DMS53 treated with DMSO at 0.1 percent for 48 hours (cell line): ENCODE data around the gene LRMDA.
A peak's percentile ranks its signal among the peaks of the same experiment; 100 is the strongest.

ENCODE experiments used
- DNase-seq: peaks from one replicate; lab custom pipeline; 2025; ENCODE audit not compliant: unreplicated experiment; lab: John Stamatoyannopoulos, UW

Gene LRMDA

GRCh38 chr10:75401569-75402485 lies 29.6 kb upstream of the LRMDA start, which contains the start of gene ZNF503:
TSS of gene ZNF503 (minus strand) at chr10:75401764. CDS start at chr10:75401419, 345 bp downstream.
- peak; percentile 96 for DNase-seq

DNA sequence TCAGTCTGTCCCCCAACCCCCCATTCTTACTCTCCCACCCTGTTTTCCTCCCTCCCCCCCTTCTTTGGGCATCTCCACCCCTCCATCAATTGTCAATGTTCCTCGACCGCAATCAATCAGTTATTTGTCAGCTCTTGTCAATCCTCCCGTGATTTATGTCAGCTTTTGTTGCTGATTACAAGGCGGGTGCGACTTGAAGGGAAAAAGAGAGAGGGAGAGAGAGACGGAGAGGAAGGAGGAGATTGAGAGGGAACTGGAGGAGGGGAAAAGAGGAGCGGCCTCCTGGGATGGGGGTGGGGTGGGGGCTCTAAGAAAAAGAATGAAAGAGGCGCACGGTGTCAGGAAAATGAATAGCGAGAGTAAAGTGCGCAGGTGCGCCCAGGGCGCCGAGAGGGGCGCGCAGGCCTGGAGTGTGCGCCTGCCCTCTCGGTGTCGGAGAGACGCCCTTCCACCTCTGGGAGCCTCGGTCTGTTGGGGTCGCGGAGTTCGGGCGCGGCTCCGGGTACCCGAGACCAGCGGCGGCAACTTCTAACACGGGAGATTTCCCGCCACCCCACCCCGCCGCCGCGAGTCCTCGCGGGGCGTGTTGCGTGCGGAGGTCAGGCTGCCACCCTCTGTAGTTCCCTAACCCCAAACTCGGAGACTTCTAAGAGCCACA lies 28.8 kb upstream of the LRMDA start:
- peak; percentile 80 for DNase-seq

- peak; percentile 61 for DNase-seq
Observed at GRCh38 chr10:75403144-75403938, 28.1 kb upstream of the LRMDA start.

DNA sequence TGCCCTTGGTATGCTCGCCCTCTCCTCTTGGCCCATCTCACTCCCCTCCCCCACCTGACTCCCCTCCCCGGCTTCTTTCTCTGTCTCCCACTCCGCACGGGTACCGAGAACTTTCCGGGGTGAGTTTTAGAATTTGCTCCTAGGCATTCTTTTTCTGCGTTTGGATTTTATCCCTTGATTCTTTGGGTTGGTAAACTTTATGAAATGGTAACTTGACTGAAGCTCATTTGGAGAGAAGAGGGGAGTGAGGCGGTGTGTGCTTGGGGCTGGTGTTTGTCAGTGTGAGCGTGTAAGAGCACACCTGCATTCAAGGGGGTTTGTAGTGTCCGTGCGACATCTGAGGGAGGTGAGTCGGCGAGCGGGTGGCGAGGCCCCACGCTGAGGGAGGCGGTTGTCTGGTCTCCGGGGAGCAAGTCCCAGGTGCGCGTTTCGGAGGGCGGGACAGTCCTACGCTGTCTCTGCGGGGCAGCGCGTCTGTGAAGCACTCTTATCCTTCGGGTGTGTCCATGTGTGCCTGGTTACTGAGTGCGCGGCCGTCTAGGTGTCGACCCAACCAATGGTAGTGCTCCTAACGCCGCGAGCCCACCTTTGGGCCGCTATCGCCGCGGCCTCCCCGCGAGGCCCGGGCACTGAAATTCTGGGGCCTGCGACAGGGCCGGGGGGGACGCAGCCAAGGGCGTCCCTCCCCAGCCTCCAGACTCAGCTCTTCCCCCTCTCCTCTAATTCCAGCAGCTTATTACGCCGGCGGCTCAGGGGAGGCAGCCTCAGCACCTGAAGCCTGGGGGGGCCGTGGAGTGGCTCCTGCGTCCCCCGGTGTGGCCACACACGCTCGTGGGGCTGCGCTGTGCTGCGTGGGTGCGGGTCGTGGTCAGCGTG lies 27.2 kb upstream of the LRMDA start:
- peak; percentile 72 for DNase-seq

DNA sequence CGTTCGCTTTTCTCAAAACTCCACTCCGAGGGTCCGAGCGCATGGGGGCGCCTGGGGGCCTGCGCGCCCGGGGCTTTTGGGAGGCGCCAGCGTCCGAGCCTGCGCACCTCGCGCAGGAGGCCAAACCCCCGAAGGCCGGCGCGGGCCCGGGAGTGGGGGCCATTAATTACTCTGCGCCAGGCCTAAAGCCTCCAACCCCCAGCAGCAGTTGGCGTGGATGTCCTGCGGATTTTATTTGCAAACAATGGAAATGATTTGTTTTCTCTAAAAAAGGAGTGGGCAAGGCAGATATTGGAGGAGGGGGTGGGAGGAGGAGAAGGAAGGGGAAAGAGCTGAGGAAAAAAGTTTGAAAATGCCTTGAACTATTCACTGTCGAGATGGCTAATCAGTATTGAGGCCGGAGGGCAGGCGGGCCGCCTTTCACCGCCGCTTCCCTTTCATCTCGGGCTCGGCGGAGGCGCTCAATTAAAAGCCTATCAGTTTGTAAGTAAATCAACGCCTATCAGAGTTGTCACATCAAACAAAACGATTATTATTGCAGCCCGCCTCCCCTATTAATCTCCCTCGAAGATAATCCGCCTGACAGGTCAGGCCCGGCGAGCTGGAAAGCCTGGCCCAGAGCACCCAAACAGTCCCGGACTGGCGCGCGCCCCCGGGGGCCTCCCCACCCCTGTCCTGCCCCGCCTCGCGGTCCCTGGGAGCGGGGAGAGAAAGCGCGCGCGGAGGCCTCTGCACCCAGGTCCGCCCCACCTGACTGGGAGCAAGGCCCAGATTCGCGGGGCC lies 26.4 kb upstream of the LRMDA start:
- no peak for DNase-seq

- no peak for DNase-seq
Observed at GRCh38 chr10:75405598-75406461, 25.6 kb upstream of the LRMDA start.

DNA sequence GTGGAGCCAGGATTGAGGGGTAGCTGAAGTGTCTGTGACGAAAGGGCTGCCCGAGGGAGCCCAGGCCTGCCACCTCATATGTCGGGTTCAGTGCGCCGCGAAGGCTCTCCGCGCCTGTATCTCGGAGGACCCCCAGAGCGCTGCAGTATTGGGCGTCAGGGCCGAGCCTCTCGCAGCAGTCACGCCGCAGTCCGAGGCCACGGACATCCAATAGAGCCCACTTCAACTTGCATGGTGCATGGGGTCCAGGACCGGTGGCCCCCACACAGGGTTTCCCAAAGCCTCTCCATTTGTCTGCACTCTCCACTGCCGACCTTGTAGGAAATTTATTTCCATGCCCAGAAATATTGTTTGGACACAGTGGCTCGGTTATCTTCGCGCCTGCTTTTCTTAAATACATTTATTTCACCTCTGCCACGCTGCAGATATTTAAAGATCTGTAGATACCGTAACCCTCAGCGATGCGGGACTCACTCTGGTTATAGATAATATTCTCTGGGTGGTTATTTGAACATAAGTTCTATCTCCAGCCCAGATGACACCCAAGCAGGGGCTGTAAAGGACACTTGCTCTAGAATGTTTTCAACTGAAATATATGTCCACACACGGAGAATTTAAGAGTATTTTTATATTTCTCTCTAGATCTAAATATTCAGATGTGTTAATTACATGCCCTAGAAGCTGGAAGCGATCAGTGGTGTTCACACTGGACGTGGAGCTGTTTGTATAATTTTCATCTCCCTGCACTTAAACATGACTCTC lies 24.8 kb upstream of the LRMDA start:
- no peak for DNase-seq

DNA sequence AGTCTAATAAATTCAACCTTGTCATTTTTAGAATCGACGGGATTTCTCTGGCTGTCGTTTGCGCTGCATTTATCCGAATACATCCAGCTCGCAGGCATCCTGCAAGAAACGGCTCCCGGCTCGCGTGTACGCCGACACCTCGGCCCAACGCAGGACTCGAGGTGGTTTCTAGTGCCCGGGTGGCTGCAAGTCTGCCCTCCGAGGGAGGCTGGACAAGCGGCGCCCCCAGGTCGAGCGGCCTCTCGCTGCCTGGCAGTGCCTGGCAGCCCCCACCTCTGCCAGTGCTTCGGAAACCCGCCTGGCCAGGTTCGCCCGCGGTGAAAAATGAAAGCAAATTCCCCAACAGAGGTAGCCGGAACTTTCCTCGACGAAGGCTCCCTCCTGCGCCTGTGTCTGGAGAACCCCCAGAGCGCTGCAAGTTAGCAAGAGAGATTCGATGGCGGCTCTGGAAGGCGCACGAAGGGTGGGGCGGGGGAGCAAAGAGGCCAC lies 24.2 kb upstream of the LRMDA start:
- DNase-seq, result no peak

DNA sequence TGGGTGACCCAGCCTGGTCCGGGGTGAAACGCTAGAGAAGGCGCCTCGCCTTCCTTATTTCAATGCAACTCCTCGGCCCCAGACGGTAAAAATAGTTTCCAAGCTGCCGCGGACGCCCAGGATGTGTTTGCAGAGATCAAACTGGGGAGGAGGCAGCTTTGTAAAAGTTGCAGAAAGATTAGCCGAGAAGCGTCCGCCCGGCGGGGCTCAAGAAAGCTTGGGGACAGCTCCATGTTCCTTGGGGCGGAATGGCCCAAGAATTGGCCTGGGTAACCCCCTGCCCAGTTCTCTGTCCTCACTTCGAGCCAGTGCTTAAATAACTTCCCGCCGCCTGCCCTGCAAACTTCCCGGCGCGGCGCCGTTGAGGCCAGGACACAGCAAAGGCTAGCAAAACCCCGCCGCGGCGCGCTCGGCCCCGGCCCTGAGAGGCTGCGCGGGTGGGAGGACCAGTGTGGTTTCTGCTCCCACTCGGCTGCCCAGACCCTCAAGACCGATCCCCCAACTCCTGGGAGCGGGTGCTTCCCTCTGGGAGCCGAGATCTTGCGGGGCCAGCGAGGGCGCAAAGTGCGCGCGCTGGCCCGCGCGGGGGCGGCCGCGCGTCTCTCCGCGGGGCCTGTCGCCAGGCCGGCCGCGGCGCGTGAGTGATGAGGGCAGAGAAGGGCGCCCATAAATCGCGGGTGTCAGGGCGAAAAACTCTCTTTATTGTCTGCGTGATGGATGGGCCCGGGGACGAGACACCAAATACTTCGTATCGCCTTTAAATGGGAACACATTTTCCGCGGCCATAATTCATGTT lies 23.5 kb upstream of the LRMDA start:
- no peak for DNase-seq

- no peak for DNase-seq
Observed at GRCh38 chr10:75408509-75408875, 22.9 kb upstream of the LRMDA start.

DNA sequence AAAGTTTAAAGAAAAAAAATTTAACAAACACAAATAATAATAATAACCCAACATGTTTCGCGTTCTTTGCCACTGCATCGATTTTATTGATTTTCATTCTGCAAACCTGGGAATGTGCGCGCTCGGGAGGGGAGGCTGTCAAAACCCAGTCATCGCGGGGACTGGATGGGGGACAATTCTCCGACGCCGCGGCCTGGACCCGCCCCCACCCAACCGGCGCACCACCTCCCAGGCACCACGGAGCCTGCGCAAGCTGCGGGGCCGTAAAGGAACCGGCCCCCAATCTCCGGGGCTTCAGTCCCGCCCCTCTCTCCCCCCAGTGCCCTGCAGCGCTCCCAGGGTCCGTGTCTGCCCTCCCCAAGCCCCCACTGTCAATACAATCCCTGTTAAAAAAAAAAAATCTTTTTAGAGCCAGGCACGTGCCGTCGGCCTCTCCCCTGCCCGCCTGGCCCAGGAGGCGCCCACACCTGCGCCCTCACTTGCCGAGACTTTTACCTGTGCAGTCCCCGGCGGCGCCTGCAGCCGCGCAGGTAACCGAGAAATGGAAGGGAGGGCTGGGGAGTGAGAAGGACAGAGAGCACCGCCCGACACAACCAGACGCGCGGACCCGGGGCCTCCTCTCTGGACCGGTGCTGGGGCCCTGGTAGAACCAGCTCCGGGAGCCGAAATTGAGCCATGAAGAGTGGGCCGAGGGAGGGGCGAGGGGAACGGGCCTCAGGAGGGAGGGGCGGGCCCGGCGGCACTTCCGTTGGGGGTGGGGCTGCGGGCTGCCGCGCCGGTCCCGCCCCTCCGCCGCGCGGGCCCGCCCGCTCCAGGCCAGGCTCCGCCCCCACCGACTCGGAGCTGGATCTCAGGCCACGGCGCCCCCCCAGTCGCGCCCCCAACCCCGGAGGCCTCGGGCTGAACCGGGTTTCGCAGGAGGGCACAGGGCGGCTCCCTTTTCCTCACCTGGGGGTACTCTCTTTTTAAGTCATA lies 22.2 kb upstream of the LRMDA start:
- peak; percentile 67 for DNase-seq

DNA sequence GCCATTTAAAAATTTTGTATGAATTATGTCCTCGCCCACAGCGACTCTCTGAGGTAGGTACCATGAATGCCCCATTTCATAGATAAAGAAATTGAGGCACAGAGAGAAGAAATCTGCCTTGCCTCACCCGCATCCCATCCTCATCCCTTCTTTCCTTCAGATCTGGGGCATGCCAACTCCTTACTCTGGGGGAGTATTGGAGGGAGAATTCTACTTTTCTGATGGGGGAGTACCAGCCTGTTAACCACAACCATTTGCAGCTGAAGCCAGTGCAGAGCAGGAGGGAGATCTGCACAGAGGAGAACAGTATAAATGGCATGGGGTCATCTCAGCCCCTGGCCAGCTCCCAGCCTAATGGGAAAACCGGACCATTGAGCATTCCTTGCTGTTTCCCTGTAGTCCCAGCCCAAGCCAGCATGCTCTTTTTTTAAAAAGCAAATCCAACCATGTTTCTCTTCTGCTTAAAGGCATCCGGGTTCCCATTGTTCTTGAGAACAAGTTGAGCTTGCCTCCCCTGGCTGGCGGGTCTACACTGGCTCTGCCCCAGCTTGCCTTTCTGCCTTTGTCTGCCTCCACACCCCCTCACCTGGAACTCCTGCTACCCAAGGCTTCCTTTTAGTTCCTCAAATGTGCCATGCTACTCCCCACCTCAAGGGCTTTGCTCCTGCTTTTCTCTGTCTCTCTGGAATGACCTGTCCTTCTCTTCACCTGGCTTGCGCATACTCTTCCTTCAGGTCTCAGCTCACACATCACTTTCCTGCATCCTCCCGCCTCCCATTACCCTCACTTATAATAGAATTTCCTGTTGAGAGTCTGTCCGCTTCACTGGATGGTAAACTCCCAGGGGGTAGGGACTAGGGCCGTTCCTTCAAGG lies 21.1 kb upstream of the LRMDA start:
- no peak for DNase-seq

GRCh38 chr10:75414527-75414926 lies 16.9 kb upstream of the LRMDA start:
- no peak for DNase-seq

- peak; percentile 79 for DNase-seq
Observed at GRCh38 chr10:75417522-75417927, 13.9 kb upstream of the LRMDA start.

DNA sequence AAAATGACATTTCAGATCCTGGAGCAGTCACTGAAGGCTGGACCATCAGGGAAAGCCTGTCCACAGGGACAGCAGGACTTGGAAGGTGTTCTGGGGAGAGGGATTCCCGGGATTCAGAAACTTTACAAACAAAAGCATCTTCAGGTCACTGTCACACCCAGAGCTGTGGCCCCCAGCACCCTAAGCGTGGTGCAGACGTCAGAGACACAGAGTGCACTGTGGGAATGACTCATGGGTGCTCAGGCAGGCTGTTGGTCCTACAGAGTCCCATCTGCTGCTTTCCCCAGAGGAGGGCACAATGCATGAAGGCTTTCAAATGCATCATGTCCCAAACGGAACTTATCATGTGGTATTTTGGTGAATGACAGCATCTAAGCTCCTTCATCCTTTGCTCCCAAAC lies 13.1 kb upstream of the LRMDA start:
- peak; percentile 24 for DNase-seq
